Vagina (tissue), 2 donors: ENCODE results near the gene TEAD4. TPM values are rescaled to one million over a fixed set of nuclear protein-coding genes. Genes with fewer than 3 reads are reported as not detected.

Experiments
- DNase-seq, 2 donors: peaks; one replicate each; pipeline ENCODE4 v3.0.0-alpha.2; 2017; ENCODE audit errors: extremely low spot score in 2 of 2
- H3K27ac ChIP-seq: fragments of 200-600 bp; sonication (generic); one replicate; pipeline ENCODE4 v1.5.1; 2019
- H3K27me3 ChIP-seq: fragments of 200-600 bp; sonication (generic); one replicate; pipeline ENCODE4 v1.5.1; 2019
- H3K36me3 ChIP-seq, 2 donors: fragments of 200-600 bp; sonication (generic); one replicate each; pipeline ENCODE4 v1.5.1; 2017 to 2019
- H3K4me1 ChIP-seq: fragments of 200-600 bp; sonication (generic); one replicate; pipeline ENCODE4 v1.5.1; 2019
- H3K4me3 ChIP-seq, 2 donors: fragments of 200-600 bp; sonication (generic); 1 replicate in 1 of 2; 2 replicates in 1 of 2; pipeline ENCODE4 v1.5.1; 2016 to 2019
- H3K9me3 ChIP-seq: fragments of 200-600 bp; sonication (generic); one replicate; pipeline ENCODE4 v1.5.1; 2019
- CTCF ChIP-seq, 3 experiments: fragments of 450-650 bp in 2 of 3; fragments of 200-600 bp in 1 of 3; sonication (generic) in 1 of 3; IDR thresholded peaks; one replicate each; pipeline ENCODE4 v1.5.1; 2017 to 2019; ENCODE audit warnings: antibody characterized with exemption in 3 of 3, mild to moderate bottlenecking in 2 of 3, moderate library complexity in 2 of 3
- POLR2A ChIP-seq, 2 donors: fragments of 450-650 bp; IDR thresholded peaks; one replicate each; pipeline ENCODE4 v1.6.1; 2017; ENCODE audit warnings: antibody characterized with exemption in 2 of 2, mild to moderate bottlenecking in 2 of 2, moderate library complexity in 2 of 2
- POLR2AphosphoS5 ChIP-seq, 2 donors: sonication (generic); formaldehyde crosslinking; IDR thresholded peaks; one replicate each; pipeline ENCODE4 v1.9.0; 2017; ENCODE audit warnings: antibody characterized with exemption in 2 of 2, mild to moderate bottlenecking in 2 of 2, low read depth in 1 of 2; ENCODE audit not compliant: insufficient read depth in 1 of 2
- intact Hi-C: fragments of 100-400 bp; cut with DNase I; formaldehyde crosslinking; loops from one replicate; pipeline ENCODE4 v1.15.1; 2023
- total RNA-seq: library from RNA; depleted of rRNA; stranded (reverse); fragments of >200 nt; gene quantifications from one replicate; pipeline ENCODE4 v1.2.3, GENCODE V29; 2016

The TEAD4 gene
- total RNA-seq, 1 donor from 2014 or later = 18.7 TPM

GRCh38 chr12:3017281-3017680, 58.1 kb downstream of the TEAD4 start:
- H3K36me3 ChIP-seq = no peaks in the 10 kb centered on the region
- no peak overlapping the region for H3K4me3 ChIP-seq
- no peaks in the 10 kb centered on the region for H3K27me3 ChIP-seq
- no peaks in the 10 kb centered on the region for H3K9me3 ChIP-seq
- no peak for DNase-seq
- H3K27ac ChIP-seq = no peak overlapping the region
- intact Hi-C loops = no loop called here
- no peaks in the 10 kb centered on the region for H3K4me1 ChIP-seq
- TF ChIP-seq CTCF (IDR thresholded peaks at IDR 0.05) (no peak), POLR2A (IDR thresholded peaks at IDR 0.05) (no peak), POLR2AphosphoS5 (IDR thresholded peaks at IDR 0.05; ENCODE audit: insufficient read depth in 1 of 2, low read depth in 1 of 2) (no peak)

- TF ChIP-seq CTCF (IDR thresholded peaks at IDR 0.05) (no peak), POLR2A (IDR thresholded peaks at IDR 0.05) (no peak)
- no peak for DNase-seq
- Histone ChIP-seq H3K36me3 (no peaks in the 10 kb centered on the region), H3K27ac (no peak overlapping the region), H3K9me3 (no peaks in the 10 kb centered on the region), H3K4me3 (no peak overlapping the region), H3K27me3 (no peaks in the 10 kb centered on the region), H3K4me1 (no peaks in the 10 kb centered on the region)
- intact Hi-C loops = no loop called here
These were observed 59.2 kb downstream of the TEAD4 start for GRCh38 chr12:3018284-3019004.

GRCh38 chr12:3019005-3019680, 59.9 kb downstream of the TEAD4 start:
- intact Hi-C loops = no loop called here

GRCh38 chr12:3020399-3020798, 61.2 kb downstream of the TEAD4 start:
- Histone ChIP-seq H3K4me1 (no peaks in the 10 kb centered on the region), H3K4me3 (no peak overlapping the region), H3K9me3 (no peaks in the 10 kb centered on the region), H3K36me3 (no peaks in the 10 kb centered on the region), H3K27me3 (no peaks in the 10 kb centered on the region), H3K27ac (no peak overlapping the region)
- intact Hi-C loops = no loop called here
- DNase-seq = no peak
- TF ChIP-seq POLR2A (IDR thresholded peaks at IDR 0.05) (no peak), CTCF (IDR thresholded peaks at IDR 0.05) (no peak), POLR2AphosphoS5 (IDR thresholded peaks at IDR 0.05; ENCODE audit: insufficient read depth in 1 of 2, low read depth in 1 of 2) (no peak)

More at GRCh38 chr12:3019005-3019680, 59.9 kb downstream of the TEAD4 start:
- H3K36me3 ChIP-seq = no peaks in the 10 kb centered on the region
- no peak for TF ChIP-seq POLR2A (IDR thresholded peaks at IDR 0.05)
- TF ChIP-seq CTCF (IDR thresholded peaks at IDR 0.05) = no peak
- TF ChIP-seq POLR2AphosphoS5 (IDR thresholded peaks at IDR 0.05; ENCODE audit: insufficient read depth in 1 of 2, low read depth in 1 of 2) = no peak
- no peaks in the 10 kb centered on the region for H3K4me1 ChIP-seq
- no peaks in the 10 kb centered on the region for H3K27me3 ChIP-seq
- no peaks in the 10 kb centered on the region for H3K9me3 ChIP-seq
- DNase-seq = no peak
- H3K4me3 ChIP-seq = no peak overlapping the region
- H3K27ac ChIP-seq = no peak overlapping the region

GRCh38 chr12:3020850-3021435, 61.7 kb downstream of the TEAD4 start:
- Histone ChIP-seq H3K4me1 (no peaks in the 10 kb centered on the region), H3K36me3 (no peaks in the 10 kb centered on the region), H3K27me3 (no peaks in the 10 kb centered on the region), H3K27ac (no peak overlapping the region), H3K9me3 (no peaks in the 10 kb centered on the region), H3K4me3 (no peak overlapping the region)
- DNase-seq = no peak
- intact Hi-C loops = no loop called here
- no peak for TF ChIP-seq POLR2AphosphoS5 (IDR thresholded peaks at IDR 0.05; ENCODE audit: insufficient read depth in 1 of 2, low read depth in 1 of 2)
